CD4-positive, CD25-positive, alpha-beta regulatory T cell (primary cell): ENCODE measurements around the gene ESR1. TPM values are rescaled to one million over a fixed set of nuclear protein-coding genes. Genes with fewer than 3 reads are reported as not detected.
A peak's percentile ranks its signal among the peaks of the same experiment; 100 is the strongest.

Source experiments
- ATAC-seq, 2 donors: fragments of 150-1000 bp; cut with Tn5 transposase; one replicate each; pipeline ENCODE4 v1.10.0; 2021; ENCODE audit warnings: low read depth in 2 of 2, moderate number of reproducible peaks in 2 of 2, moderate library complexity in 1 of 2
- DNase-seq, 3 donors: peaks; one replicate each; pipeline versions ENCODE4 v3.0.0 to v3.0.0-alpha.2; 2012 to 2022; ENCODE audit warnings: mixed read lengths in 1 of 3
- H3K27ac ChIP-seq: one replicate; pipeline ENCODE4 v1.7.0; 2013; ENCODE audit warnings: mild to moderate bottlenecking, low read length; ENCODE audit not compliant: insufficient read depth, poor library complexity, severe bottlenecking
- H3K27me3 ChIP-seq: one replicate; pipeline ENCODE4 v1.7.0; 2013; ENCODE audit warnings: low read length; ENCODE audit not compliant: control insufficient read depth, insufficient read depth
- H3K36me3 ChIP-seq: one replicate; pipeline ENCODE4 v1.7.0; 2013; ENCODE audit warnings: mild to moderate bottlenecking, low read length, moderate library complexity; ENCODE audit not compliant: control insufficient read depth, insufficient read depth
- H3K4me1 ChIP-seq: 2 replicates; pipeline ENCODE4 v1.7.0; 2013; ENCODE audit warnings: mild to moderate bottlenecking, low read length; ENCODE audit not compliant: insufficient read depth, control insufficient read depth, poor library complexity, severe bottlenecking
- H3K4me3 ChIP-seq: one replicate; pipeline ENCODE4 v1.7.0; 2013; ENCODE audit warnings: low read depth, mild to moderate bottlenecking, low read length, moderate library complexity
- H3K9me3 ChIP-seq, 2 experiments: 1 replicate in 1 of 2; 2 replicates in 1 of 2; pipeline ENCODE4 v1.7.0; 2013; ENCODE audit warnings: low read length in 2 of 2, mild to moderate bottlenecking in 1 of 2, moderate library complexity in 1 of 2; ENCODE audit not compliant: control insufficient read depth in 2 of 2
- H3K27ac Mint-ChIP-seq, 3 donors: one replicate each; pipeline ENCODE4 v1.8.0; 2020 to 2022; ENCODE audit warnings: mild to moderate bottlenecking in 3 of 3, mixed read lengths in 3 of 3, moderate library complexity in 2 of 3
- H3K27me3 Mint-ChIP-seq: one replicate; pipeline ENCODE4 v1.8.0; 2022; ENCODE audit warnings: mild to moderate bottlenecking, mixed read lengths
- H3K36me3 Mint-ChIP-seq: one replicate; pipeline ENCODE4 v1.8.0; 2020; ENCODE audit warnings: mixed read lengths
- H3K4me1 Mint-ChIP-seq, 4 donors: one replicate each; pipeline ENCODE4 v1.8.0; 2020 to 2022; ENCODE audit warnings: mixed read lengths in 4 of 4, mild to moderate bottlenecking in 1 of 4
- H3K4me3 Mint-ChIP-seq, 4 donors: one replicate each; pipeline ENCODE4 v1.8.0; 2020 to 2022; ENCODE audit warnings: mild to moderate bottlenecking in 4 of 4, mixed read lengths in 4 of 4, moderate library complexity in 3 of 4
- H3K9me3 Mint-ChIP-seq, 7 donors: one replicate each; pipeline ENCODE4 v1.8.0; 2020 to 2022; ENCODE audit warnings: mixed read lengths in 7 of 7, mild to moderate bottlenecking in 3 of 7, moderate library complexity in 2 of 7
- polyA plus RNA-seq, 4 donors: library from polyadenylated mRNA; unstranded; fragments of 300-500 nt; fragmentation: Illumina TruSeq; gene quantifications; one replicate each; pipeline ENCODE4 v1.2.3, GENCODE V29; 2021
- total RNA-seq: library from RNA; stranded (reverse); gene quantifications from one replicate; pipeline ENCODE4 v1.2.3, GENCODE V29; 2022

The ESR1 gene
- total and polyA plus RNA-seq, 5 donors from 2014 or later = 0.18 to 4.7 (median 0.68) TPM

DNA sequence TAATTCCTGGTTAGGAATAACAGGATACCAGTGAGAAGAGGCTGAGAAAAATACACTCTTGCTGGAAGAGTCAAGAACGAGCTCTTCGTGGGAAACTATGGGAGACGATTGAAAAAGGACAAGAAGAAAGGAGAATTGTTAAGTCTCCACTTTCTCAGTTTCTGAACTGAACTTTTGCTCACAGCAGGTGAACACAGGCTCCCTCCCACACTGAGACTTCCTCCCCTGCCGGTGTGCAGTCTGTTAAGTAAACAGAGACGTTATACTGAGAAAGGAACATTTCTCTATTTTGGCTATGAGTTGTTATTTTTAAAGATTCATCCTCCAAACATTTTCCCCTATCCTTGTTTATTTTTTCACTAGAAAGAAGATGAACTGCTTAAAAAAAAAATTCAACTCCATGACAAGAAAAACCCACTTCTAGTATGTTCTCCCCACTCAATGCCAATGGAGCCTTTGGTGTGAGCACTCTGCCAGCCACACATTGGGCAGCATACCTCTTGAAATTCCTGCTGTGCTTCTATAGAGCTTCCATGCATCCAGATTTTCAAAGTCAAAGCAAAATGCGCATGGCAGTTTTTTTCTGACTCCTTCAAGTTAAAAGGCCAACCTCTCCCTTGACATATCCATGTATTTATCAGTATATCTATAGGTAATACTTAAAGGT is 250.5 kb downstream of the ESR1 start:
- Histone ChIP-seq H3K27ac (no peak overlapping the region), H3K36me3 (no peaks in the 10 kb centered on the region), H3K4me3 (no peak overlapping the region), H3K9me3 (no peaks in the 10 kb centered on the region), H3K4me1 (no peaks in the 10 kb centered on the region), H3K27me3 (no peaks in the 10 kb centered on the region)
- Mint-ChIP-seq H3K27me3 (no peaks in the 10 kb centered on the region), H3K4me3 (no peak overlapping the region), H3K36me3 (peaks cover 4% of the 10 kb centered on the region), H3K27ac (no peak overlapping the region), H3K4me1 (peaks cover 4 to 6% (median 5%) of the 10 kb centered on the region in 4 donors), H3K9me3 (peaks cover 0 to 2% (median 0%) of the 10 kb centered on the region in 7 donors)
- ATAC-seq (no peak), DNase-seq (peak in 1 of 3 donors; percentile 20)

- H3K27me3 Mint-ChIP-seq = no peaks in the 10 kb centered on the region
These were observed 252.4 kb downstream of the ESR1 start for GRCh38 chr6:152059909-152060308.

GRCh38 chr6:152062476-152062875 is 255.0 kb downstream of the ESR1 start:
- no peak overlapping the region for H3K4me3 ChIP-seq
- DNase-seq (no peak), ATAC-seq (no peak)
- peaks cover 0 to 2% (median 0%) of the 10 kb centered on the region in 7 donors for H3K9me3 Mint-ChIP-seq
- H3K36me3 Mint-ChIP-seq = peaks cover 10% of the 10 kb centered on the region
- H3K27ac ChIP-seq = no peak overlapping the region
- H3K27me3 Mint-ChIP-seq = no peaks in the 10 kb centered on the region
- no peaks in the 10 kb centered on the region for H3K27me3 ChIP-seq
- peaks cover 0 to 6% (median 5%) of the 10 kb centered on the region in 4 donors for H3K4me1 Mint-ChIP-seq
- H3K27ac Mint-ChIP-seq = no peak overlapping the region
- H3K4me1 ChIP-seq = no peaks in the 10 kb centered on the region
- no peak overlapping the region for H3K4me3 Mint-ChIP-seq
- no peaks in the 10 kb centered on the region for H3K36me3 ChIP-seq
- H3K9me3 ChIP-seq = no peaks in the 10 kb centered on the region

More at GRCh38 chr6:152059909-152060308, 252.4 kb downstream of the ESR1 start:
- no peak for ATAC-seq
- Histone ChIP-seq H3K4me3 (no peak overlapping the region), H3K9me3 (no peaks in the 10 kb centered on the region), H3K27me3 (no peaks in the 10 kb centered on the region), H3K36me3 (no peaks in the 10 kb centered on the region), H3K4me1 (no peaks in the 10 kb centered on the region), H3K27ac (no peak overlapping the region)
- Mint-ChIP-seq H3K4me1 (peaks cover 4 to 6% (median 5%) of the 10 kb centered on the region in 4 donors), H3K27ac (no peak overlapping the region), H3K4me3 (no peak overlapping the region), H3K9me3 (peaks cover 0 to 2% (median 0%) of the 10 kb centered on the region in 7 donors), H3K36me3 (peaks cover 4% of the 10 kb centered on the region)
- no peak for DNase-seq

GRCh38 chr6:152063170-152063921 is 255.9 kb downstream of the ESR1 start:
- ATAC-seq (no peak), DNase-seq (no peak)
- Mint-ChIP-seq H3K4me1 (peaks cover 0 to 2% (median under 1%) of the 10 kb centered on the region in 4 donors), H3K27me3 (no peaks in the 10 kb centered on the region), H3K36me3 (peaks cover 10% of the 10 kb centered on the region), H3K27ac (no peak overlapping the region), H3K9me3 (peaks cover 0 to 2% (median 0%) of the 10 kb centered on the region in 7 donors), H3K4me3 (no peak overlapping the region)
- H3K27me3 ChIP-seq = no peaks in the 10 kb centered on the region
- no peak overlapping the region for H3K4me3 ChIP-seq
- H3K36me3 ChIP-seq = no peaks in the 10 kb centered on the region
- H3K27ac ChIP-seq = no peak overlapping the region
- H3K9me3 ChIP-seq = no peaks in the 10 kb centered on the region
- H3K4me1 ChIP-seq = no peaks in the 10 kb centered on the region

DNA sequence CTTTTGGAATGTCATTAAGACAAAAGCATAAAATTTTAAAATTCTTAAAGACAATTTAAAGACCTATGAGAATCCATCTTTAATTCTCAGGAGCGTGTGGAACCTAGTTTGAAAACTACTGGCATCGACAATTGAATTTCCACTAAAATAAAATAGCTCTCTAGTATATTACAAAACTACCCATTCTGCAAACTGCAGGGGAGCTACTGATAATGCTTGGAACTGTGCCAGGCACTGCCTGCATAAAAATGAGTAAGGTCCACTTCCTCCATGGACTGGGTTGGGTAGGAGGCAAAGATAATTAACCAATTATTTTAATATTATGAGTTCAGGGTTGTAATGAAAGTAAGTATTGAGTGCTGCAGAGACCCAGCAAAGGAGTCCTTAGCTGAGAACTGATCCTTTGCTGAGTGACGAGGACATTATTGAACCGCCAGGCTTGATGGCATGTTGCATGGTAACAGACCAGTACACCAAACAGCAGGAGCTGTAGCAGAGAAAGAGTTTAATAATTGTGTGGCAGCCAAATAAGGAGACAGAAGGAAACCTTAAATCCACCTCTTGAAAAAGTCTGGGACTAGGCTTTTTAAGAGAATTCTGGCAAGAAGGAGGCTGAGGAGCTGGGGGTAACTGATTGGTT is 261.3 kb downstream of the ESR1 start:
- Histone ChIP-seq H3K4me3 (no peak overlapping the region), H3K9me3 (no peaks in the 10 kb centered on the region), H3K27ac (no peak overlapping the region), H3K36me3 (no peaks in the 10 kb centered on the region), H3K4me1 (no peaks in the 10 kb centered on the region), H3K27me3 (no peaks in the 10 kb centered on the region)
- H3K36me3 Mint-ChIP-seq = peaks cover 5% of the 10 kb centered on the region
- no peak overlapping the region for H3K27ac Mint-ChIP-seq
- no peak overlapping the region for H3K4me3 Mint-ChIP-seq
- peaks cover 0 to 1% (median 0%) of the 10 kb centered on the region in 7 donors for H3K9me3 Mint-ChIP-seq
- H3K27me3 Mint-ChIP-seq = no peaks in the 10 kb centered on the region
- ATAC-seq = no peak
- DNase-seq = no peak
- H3K4me1 Mint-ChIP-seq = no peaks in the 10 kb centered on the region

DNA sequence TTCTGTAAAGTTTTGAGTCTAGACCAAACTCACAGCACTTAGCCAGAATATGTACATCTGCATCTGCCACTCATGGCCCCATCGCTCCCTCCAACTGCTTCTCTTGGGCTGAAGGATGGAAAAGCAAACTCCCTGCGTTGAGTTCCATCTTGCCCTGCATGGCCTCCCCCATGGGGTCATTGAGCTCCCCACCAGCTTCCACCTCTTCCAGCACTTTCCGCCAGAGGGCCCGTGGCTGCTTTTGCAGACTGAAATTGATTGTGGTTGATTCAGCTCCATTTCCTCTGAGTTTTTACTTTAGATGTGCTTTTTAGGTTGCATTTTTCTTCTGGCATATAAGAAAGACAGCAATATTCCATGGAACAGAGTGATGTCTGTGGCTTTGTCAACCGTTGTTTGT is 263.1 kb downstream of the ESR1 start:
- Mint-ChIP-seq H3K27me3 (no peaks in the 10 kb centered on the region), H3K4me1 (no peaks in the 10 kb centered on the region), H3K36me3 (peaks cover 2% of the 10 kb centered on the region), H3K9me3 (peaks cover 0 to 13% (median 3%) of the 10 kb centered on the region in 7 donors), H3K27ac (no peak overlapping the region), H3K4me3 (no peak overlapping the region)
- Histone ChIP-seq H3K4me1 (no peaks in the 10 kb centered on the region), H3K27ac (no peak overlapping the region), H3K4me3 (no peak overlapping the region), H3K27me3 (no peaks in the 10 kb centered on the region), H3K36me3 (no peaks in the 10 kb centered on the region), H3K9me3 (peaks cover 1 to 6% of the 10 kb centered on the region in 2 experiments)
- no peak for DNase-seq
- no peak for ATAC-seq

- no peaks in the 10 kb centered on the region for H3K4me1 ChIP-seq
- no peak for DNase-seq
- no peak overlapping the region for H3K27ac ChIP-seq
- Mint-ChIP-seq H3K9me3 (peaks cover 0 to 21% (median 5%) of the 10 kb centered on the region in 7 donors), H3K4me1 (no peaks in the 10 kb centered on the region), H3K4me3 (no peak overlapping the region), H3K27me3 (no peaks in the 10 kb centered on the region), H3K36me3 (no peaks in the 10 kb centered on the region), H3K27ac (no peak overlapping the region)
- no peak for ATAC-seq
- H3K27me3 ChIP-seq = no peaks in the 10 kb centered on the region
- H3K4me3 ChIP-seq = no peak overlapping the region
- H3K9me3 ChIP-seq = peaks cover 8 to 9% of the 10 kb centered on the region in 2 experiments
- no peaks in the 10 kb centered on the region for H3K36me3 ChIP-seq
These were observed 263.8 kb downstream of the ESR1 start for GRCh38 chr6:152071318-152071717.
